Testis (tissue), 3 donors: ENCODE measurements around the gene ST6GALNAC5. TPM values are rescaled to one million over a fixed set of nuclear protein-coding genes. Genes with fewer than 3 reads are reported as not detected.

Experiments
- DNase-seq: peaks from one replicate; pipeline ENCODE4 v3.0.0-alpha.2; 2019
- H3K27ac ChIP-seq, 2 donors: fragments of 200-600 bp; sonication (generic); one replicate each; pipeline ENCODE4 v1.5.1; 2019
- H3K27me3 ChIP-seq: fragments of 200-600 bp; sonication (generic); one replicate; pipeline ENCODE4 v1.5.1; 2019
- H3K36me3 ChIP-seq: fragments of 200-600 bp; sonication (generic); one replicate; pipeline ENCODE4 v1.5.1; 2017; ENCODE audit warnings: low read depth; ENCODE audit errors: missing control alignments
- H3K4me1 ChIP-seq: fragments of 200-600 bp; sonication (generic); one replicate; pipeline ENCODE4 v1.5.1; 2019
- H3K4me3 ChIP-seq, 2 donors: fragments of 200-600 bp; sonication (generic); one replicate each; pipeline ENCODE4 v1.5.1; 2017 to 2019
- H3K9me3 ChIP-seq: fragments of 200-600 bp; sonication (generic); one replicate; pipeline ENCODE4 v1.5.1; 2017
- CTCF ChIP-seq, 3 experiments: fragments of 450-650 bp in 2 of 3; fragments of 200-600 bp in 1 of 3; sonication (generic) in 1 of 3; IDR thresholded peaks; one replicate each; pipeline ENCODE4 v1.5.1; 2016 to 2019; ENCODE audit warnings: antibody characterized with exemption in 3 of 3, mild to moderate bottlenecking in 2 of 3, moderate library complexity in 1 of 3
- POLR2A ChIP-seq: fragments of 450-650 bp; IDR thresholded peaks from one replicate; pipeline ENCODE4 v1.6.1; 2017; ENCODE audit warnings: antibody characterized with exemption, mild to moderate bottlenecking, moderate library complexity
- WGBS, 2 donors: methylation state at CpG; one replicate each; pipeline ENCODE4 v1.1.5; 2018; 5-methylcytosine and 5-hydroxymethylcytosine counted together
- intact Hi-C: fragments of 100-400 bp; cut with DNase I; formaldehyde crosslinking; loops from one replicate; pipeline ENCODE4 v1.15.1; 2023; ENCODE audit warnings: low total_unique reads
- polyA plus RNA-seq: library from polyadenylated mRNA; stranded (reverse); fragments of 350-450 nt; fragmentation: Illumina TruSeq; extraction: RNeasy Lipid Tissue Mini Kit (QIAGEN cat#74804); gene quantifications from one replicate; pipeline ENCODE4 v1.2.3, GENCODE V29; 2014; ENCODE audit warnings: low read depth, low replicate concordance; ENCODE audit not compliant: insufficient read depth
- total RNA-seq, 2 donors: library from RNA; depleted of rRNA; stranded (reverse); fragments of >200 nt; gene quantifications; one replicate each; pipeline ENCODE4 v1.2.3, GENCODE V29; 2016

Gene ST6GALNAC5
- total and polyA plus RNA-seq, 3 donors from 2014 or later, result 3.1 to 26.6 (median 11.1) TPM

- no peak overlapping the region for H3K4me3 ChIP-seq
- no peak overlapping the region for H3K27ac ChIP-seq
- no peaks in the 10 kb centered on the region for H3K27me3 ChIP-seq
- no peaks in the 10 kb centered on the region for H3K36me3 ChIP-seq
- DNase-seq, result no peak
- no peaks in the 10 kb centered on the region for H3K4me1 ChIP-seq
- intact Hi-C loops, result no loop called here
- WGBS, 2 donors, result 68 to 76% methylated on average over 2 of the region's 2 CpGs
- TF ChIP-seq CTCF (IDR thresholded peaks at IDR 0.05), result no peak
- TF ChIP-seq POLR2A, result no peak
- no peaks in the 10 kb centered on the region for H3K9me3 ChIP-seq
These were observed 149.2 kb downstream of the ST6GALNAC5 start for GRCh38 chr1:77016386-77016985.

- H3K4me1 ChIP-seq, result no peaks in the 10 kb centered on the region
- intact Hi-C loops, result no loop called here
- no peak for TF ChIP-seq CTCF (IDR thresholded peaks at IDR 0.05)
- TF ChIP-seq POLR2A, result no peak
- no peak for DNase-seq
- no peaks in the 10 kb centered on the region for H3K9me3 ChIP-seq
- WGBS, 2 donors, result 48 to 51% methylated on average over 3 of the region's 3 CpGs
- no peak overlapping the region for H3K4me3 ChIP-seq
- H3K27ac ChIP-seq, result no peak overlapping the region
- H3K36me3 ChIP-seq, result no peaks in the 10 kb centered on the region
- H3K27me3 ChIP-seq, result no peaks in the 10 kb centered on the region
These were observed 151.0 kb downstream of the ST6GALNAC5 start for GRCh38 chr1:77018311-77018710.

GRCh38 chr1:77018761-77019160 lies 151.5 kb downstream of the ST6GALNAC5 start:
- 92 to 97% methylated on average over 1 of the region's 1 CpG for WGBS, 2 donors
- Histone ChIP-seq H3K27ac (no peak overlapping the region), H3K9me3 (no peaks in the 10 kb centered on the region), H3K4me3 (no peak overlapping the region), H3K4me1 (no peaks in the 10 kb centered on the region), H3K36me3 (no peaks in the 10 kb centered on the region), H3K27me3 (no peaks in the 10 kb centered on the region)
- DNase-seq, result no peak
- TF ChIP-seq CTCF (IDR thresholded peaks at IDR 0.05) (no peak), POLR2A (no peak)
- intact Hi-C loops, result no loop called here

GRCh38 chr1:77021732-77022131 lies 154.5 kb downstream of the ST6GALNAC5 start:
- DNase-seq, result no peak
- Histone ChIP-seq H3K9me3 (no peaks in the 10 kb centered on the region), H3K4me1 (no peaks in the 10 kb centered on the region), H3K27me3 (no peaks in the 10 kb centered on the region), H3K27ac (no peak overlapping the region), H3K4me3 (no peak overlapping the region), H3K36me3 (no peaks in the 10 kb centered on the region)
- intact Hi-C loops, result no loop called here
- TF ChIP-seq POLR2A (no peak), CTCF (IDR thresholded peaks at IDR 0.05) (no peak)
- 67 to 78% methylated on average over 2 of the region's 2 CpGs for WGBS, 2 donors

- Histone ChIP-seq H3K4me3 (no peak overlapping the region), H3K27me3 (no peaks in the 10 kb centered on the region), H3K36me3 (no peaks in the 10 kb centered on the region), H3K4me1 (no peaks in the 10 kb centered on the region), H3K9me3 (no peaks in the 10 kb centered on the region), H3K27ac (no peak overlapping the region)
- 91 to 100% methylated on average over 3 to 4 of the region's 4 CpGs for WGBS, 2 donors
- TF ChIP-seq POLR2A (no peak), CTCF (IDR thresholded peaks at IDR 0.05) (no peak)
- no peak for DNase-seq
- intact Hi-C loops, result no loop called here
These were observed 157.2 kb downstream of the ST6GALNAC5 start for GRCh38 chr1:77024500-77024899.
